H1 (cell line): ENCODE measurements around the gene COL11A2. TPM values are rescaled to one million over a fixed set of nuclear protein-coding genes. Genes with fewer than 3 reads are reported as not detected.

Experiments used
- ASH2L ChIP-seq: fragments of 200-600, 300-600 bp; sonication (generic); IDR thresholded peaks from one replicate; pipeline ENCODE4 v1.7.1; 2017; ENCODE audit warnings: low read length
- EP300 ChIP-seq, 2 experiments: IDR thresholded peaks; 1 replicate in 1 of 2; 2 replicates in 1 of 2; pipeline ENCODE4 v1.6.1; 2011 to 2012; ENCODE audit warnings: low read depth in 2 of 2, low read length in 2 of 2, mild to moderate bottlenecking in 2 of 2, borderline replicate concordance in 1 of 2, inconsistent platforms in 1 of 2, moderate library complexity in 1 of 2
- RXRA ChIP-seq: IDR thresholded peaks from 2 replicates; pipeline ENCODE4 v1.6.1; 2011; ENCODE audit warnings: low read depth, mild to moderate bottlenecking, low read length, moderate library complexity; ENCODE audit not compliant: insufficient read depth
- polyA plus RNA-seq, 7 experiments: library from polyadenylated mRNA; depleted of rRNA in 3 of 7; stranded (reverse) in 5 of 7; unstranded in 2 of 7; fragments of >200 nt in 5 of 7; fragments of 200-250 nt in 2 of 7; gene quantifications; 1 replicate in 5 of 7; 2 replicates in 1 of 7; 4 replicates in 1 of 7; pipeline versions ENCODE4 v1.2.1 to v1.2.3, GENCODE V29; 2011 to 2013; ENCODE audit warnings: missing spikeins in 2 of 7, mixed read lengths in 2 of 7
- total RNA-seq: library from RNA; stranded (reverse); fragmentation: NEBNext Ultra II Directional; extraction: Animal tissue kit (Norgen Biotek cat#: 25700); gene quantifications from 2 replicates; pipeline ENCODE4 v1.2.1, GENCODE V29; 2021

COL11A2 gene
- total and polyA plus RNA-seq, 2 of the 8 experiments (the other 6 are each of a cell fraction or from before 2014, with no cell fraction given): 2.8 to 3.8 TPM

DNA sequence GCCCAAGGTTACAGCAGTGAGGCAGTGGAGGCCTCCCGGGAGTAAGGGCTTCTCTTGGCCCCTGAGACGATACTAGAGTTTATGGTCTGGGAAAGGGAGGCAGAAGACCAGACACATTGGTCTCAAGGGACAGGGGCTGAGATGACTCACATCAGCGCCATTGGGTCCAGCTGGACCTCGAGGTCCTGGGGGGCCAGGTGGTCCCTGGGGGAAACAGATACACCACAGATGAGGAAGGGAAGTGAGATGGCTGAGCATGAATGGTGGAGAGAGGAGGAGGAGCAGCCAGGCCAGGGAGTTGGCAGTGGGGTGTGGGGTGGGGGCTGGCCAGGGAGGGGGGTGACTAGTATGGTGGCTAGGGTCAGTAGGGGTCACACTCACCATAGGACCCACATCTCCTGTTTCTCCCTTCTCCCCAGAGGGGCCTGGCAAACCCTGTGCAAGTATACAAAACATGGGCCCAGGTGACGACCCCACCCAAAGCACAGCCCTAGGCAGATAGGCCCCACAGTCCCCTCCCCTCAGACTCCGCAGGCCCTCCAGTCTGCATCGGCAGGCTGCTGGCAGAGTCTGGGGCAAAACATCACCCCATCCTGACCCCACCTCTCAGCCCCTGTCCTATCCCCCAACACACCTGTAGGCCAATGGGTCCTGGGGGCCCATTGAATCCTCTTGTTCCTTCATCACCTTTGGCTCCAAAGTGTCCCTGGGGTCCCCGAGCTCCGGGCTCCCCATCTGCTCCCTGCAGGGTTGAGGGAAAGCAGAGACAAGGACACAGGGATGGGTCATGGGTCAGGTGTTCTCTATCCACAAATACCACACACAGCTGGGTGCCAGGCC lies 21.9 kb downstream of the COL11A2 start (continued):
- TF ChIP-seq EP300 (IDR thresholded peaks at IDR 0.05; ENCODE audit: borderline replicate concordance in 1 of 2, low read depth in 2 of 2, low read length in 2 of 2) (no peak), ASH2L (no peak), RXRA (no peak)
